HS-5 (cell line): Measurements from ENCODE around the gene BAZ2A.
"Not testable (repeated sequence)": the region's sequence is repeated elsewhere in the genome, so short reads cannot be mapped to it uniquely, and the experiment has no call there.

ENCODE experiments used
- DNase-seq: peaks from one replicate; pipeline ENCODE4 v3.0.0-alpha.2; 2012; ENCODE audit warnings: low read depth

Gene BAZ2A

DNA sequence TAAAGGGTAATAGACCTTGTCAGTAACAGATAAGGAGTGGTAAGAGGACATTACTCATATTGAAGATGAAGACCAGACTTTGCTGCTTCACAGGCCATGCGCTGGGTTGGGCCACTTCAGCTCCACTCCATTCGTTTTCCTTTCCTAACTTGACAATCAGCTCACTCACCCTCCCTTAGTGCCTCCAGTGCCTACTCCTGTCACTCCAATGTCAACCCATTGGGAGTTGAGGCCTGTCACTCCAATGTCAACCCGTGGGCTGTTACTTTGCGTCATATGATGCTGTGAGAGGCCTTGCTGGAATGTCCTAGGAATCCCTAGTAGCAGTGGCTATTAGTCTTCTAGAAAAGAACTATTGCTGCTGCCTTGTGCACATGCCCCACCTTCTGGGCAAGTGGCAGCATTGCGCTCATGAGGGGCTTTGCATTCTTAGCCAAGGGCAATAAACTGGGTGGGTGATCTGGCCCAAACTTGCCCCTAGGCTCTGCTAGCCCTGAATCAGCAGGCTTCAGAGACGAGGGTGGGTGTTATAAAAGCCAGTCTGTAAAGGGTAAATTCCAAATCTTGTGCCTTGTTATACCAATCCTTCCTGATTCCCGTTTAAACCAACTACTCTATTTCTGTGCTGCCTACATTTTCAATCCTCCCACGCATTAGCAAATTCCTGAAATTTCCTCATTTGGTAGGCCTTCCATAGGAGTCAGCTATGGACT, 36.1 kb downstream of the BAZ2A start:
- DNase-seq: peak; percentile 48

GRCh38 chr12:56591961-56592360, 38.2 kb downstream of the BAZ2A start:
- DNase-seq: no peak

- DNase-seq: no peak
Measured at GRCh38 chr12:56591126-56591525, 39.0 kb downstream of the BAZ2A start.

- no peak for DNase-seq
Measured at GRCh38 chr12:56590237-56590830, 39.8 kb downstream of the BAZ2A start.

GRCh38 chr12:56589783-56590182, 40.3 kb downstream of the BAZ2A start:
- DNase-seq: no peak

DNA sequence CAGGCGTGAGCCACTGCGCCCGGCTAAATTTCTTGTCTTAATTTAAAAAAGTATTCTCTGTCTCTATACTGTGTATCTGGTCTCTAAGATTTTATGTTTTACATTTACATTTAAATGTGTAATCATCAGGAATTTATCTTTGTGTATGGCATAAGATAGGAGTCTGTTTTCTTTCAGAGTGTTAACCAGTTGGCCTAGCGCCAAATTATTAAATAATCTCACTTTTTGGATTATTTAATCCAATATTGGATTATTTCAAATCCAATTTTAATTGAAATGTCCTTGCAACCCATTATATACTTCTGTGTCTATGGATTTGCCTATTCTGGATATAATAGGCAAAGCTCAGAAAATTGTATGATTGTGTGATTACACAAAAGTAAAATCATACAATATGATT, 45.0 kb downstream of the BAZ2A start:
- no peak for DNase-seq

GRCh38 chr12:56581418-56582145, 48.5 kb downstream of the BAZ2A start:
- no peak for DNase-seq

DNA sequence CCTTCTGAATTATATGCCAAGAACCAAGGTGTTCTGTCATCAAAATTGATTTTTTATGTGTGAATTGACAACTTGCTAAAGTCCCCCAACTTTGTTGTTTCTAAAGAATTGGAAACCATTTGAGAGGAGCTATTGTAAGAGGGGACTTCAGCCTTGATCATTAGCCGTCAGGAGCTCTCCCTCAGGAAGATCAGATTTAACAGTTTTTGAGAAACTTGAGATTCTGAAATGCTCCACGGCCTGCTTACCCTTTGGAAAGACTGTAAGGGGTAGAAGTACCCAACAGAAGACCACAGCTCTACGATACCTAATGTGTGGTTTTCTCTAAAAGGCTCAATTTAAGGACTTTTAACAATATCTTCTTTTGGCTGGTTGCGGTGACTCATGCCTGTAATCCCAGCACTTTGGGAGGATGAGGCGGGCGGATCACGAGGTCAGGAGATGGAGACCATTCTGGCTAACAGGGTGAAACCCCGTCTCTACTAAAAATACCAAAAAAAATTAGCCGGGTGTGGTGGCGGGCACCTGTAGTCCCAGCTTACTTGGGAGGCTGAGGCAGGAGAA, 51.1 kb downstream of the BAZ2A start:
- DNase-seq: no peak

DNA sequence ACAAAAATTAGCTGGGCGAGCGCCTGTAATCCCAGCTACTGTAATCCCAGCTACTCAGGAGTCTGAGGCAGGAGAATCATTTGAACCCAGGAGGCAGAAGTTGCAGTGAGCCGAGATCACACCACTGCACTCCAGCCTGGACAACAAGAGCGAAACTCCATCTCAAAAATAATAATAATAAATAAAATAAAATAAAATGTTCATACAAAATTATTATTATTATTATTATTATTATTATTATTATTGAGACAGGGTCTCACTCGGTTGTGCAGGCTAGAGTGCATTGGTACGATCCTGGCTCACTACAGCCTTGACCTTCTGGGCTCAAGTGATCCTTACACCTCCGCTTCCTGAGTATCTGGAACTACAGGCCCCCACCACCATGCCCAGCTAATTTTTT, 52.9 kb downstream of the BAZ2A start:
- DNase-seq: not testable (repeated sequence)

DNA sequence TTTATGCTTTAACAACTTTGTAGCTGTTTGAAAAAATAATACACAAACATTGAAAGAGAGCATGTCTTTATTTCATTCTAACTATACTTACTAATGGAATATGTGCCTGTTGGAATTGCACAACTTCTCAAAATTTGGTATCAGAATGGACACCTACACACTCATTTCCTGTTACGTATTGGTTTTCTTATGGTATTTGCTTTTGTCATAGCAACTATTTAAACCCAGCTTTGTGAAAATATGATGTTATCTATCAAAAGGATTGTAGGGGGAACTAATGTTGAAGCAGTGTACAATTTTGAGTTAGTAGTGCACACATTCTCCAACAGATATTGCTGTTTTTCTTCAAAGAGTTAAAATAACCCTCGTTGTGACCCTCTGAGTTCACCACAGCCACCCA, 55.9 kb downstream of the BAZ2A start:
- no peak for DNase-seq

DNA sequence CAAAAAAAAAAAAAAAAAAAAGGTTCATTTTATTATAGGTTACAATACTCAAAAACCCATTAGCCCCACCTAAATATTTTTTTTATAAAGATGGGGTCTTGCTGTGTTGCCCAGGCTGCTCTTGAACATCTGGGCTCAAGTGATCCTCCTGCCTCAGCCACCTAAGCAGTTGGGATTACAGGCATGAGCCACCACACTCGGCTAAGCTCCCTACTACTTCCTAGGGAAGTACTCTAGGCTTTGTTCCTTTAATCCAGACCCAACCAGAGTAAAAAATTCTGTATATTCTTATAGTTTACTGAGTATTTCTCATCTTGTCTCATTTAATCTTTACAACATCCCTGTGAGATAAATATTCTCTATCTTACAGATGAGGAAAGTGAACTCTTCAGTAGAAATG, 57.8 kb downstream of the BAZ2A start:
- DNase-seq: no peak

DNA sequence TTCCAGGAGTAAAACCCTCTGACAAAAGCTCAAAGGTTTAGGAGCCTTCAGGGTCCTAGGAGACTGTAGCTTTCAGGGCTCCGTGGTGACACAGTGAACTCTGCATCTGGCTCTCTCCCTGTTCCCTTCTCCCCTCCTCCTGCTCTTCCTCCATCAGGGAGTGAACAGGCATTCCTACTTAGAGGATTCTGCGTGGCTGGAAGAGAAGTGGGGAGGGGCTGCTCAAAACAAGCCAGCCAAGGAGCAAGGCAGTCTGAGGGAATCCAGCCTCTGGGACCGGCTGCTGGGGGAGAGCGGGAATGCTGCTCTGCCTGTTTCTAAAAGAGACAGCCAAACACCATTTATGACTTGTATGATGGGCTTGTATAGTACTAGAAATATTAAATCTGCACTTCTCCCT, 59.0 kb downstream of the BAZ2A start:
- DNase-seq: no peak

DNA sequence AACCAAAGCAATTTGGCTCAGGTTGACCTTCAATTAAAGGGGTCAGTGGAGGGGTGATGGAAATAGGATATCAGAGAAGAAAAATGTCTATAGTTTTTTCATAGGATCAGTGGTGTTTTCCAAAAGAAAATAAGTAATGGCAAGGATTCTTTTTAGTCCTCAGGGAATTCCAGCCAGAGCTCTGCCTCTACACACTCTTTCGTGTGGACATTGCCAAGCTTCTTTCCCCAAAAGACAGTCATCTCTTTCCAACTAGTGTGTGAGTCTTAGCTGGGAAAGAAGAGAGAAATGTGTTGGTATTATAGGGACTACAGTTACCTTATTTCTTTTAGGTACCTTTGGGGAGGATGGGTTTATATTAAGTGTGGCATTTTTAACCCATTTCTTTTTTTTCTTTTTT, 62.0 kb downstream of the BAZ2A start:
- no peak for DNase-seq

DNA sequence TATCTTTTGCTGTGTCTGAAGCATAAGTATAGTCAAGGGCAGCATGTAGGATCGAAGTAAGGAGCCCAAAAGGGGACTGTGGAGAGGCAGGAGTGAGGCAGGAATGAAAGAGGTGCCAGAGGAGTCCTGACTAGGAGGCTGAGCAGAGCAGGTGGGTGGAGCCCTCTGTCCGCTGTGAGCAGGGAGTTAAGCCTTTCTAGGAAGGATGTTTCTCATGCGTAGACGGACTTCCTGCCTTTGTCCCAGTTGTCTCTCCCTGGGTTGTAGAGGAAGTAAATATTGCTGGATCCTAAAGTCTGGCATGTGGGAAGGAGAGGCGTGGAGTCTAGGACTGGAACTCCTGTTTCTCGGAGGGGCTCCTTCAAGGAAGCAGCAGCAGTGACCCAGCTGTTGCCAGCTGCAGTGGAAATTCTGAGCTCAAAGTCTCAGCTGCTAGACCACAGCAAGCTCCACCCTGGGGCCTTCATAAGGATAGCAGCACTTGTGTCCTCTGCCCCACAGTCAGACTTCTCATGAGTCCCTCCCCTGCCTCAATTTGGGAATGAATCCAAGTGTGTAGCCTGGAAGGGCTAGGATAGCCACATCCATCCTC, 64.5 kb downstream of the BAZ2A start:
- DNase-seq: no peak

DNA sequence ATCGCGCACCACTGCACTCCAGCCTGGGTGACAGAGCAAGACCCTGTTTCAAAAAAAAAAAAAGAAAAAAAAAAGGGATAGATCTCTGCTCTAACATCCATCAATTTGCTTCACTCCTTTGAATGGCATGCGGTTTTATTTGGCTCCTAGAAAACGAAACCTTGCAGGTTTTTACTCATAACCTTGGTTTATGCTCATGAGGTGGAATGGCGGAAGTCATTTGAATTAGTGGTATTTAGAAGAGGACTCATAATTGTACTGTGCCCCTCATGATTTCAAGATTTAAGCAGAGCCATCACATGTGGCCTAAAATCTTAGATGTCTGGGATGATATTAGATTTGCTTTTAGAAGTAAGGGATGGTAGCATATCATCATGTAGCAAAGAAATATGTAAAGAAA, 79.1 kb downstream of the BAZ2A start:
- DNase-seq: no peak

DNA sequence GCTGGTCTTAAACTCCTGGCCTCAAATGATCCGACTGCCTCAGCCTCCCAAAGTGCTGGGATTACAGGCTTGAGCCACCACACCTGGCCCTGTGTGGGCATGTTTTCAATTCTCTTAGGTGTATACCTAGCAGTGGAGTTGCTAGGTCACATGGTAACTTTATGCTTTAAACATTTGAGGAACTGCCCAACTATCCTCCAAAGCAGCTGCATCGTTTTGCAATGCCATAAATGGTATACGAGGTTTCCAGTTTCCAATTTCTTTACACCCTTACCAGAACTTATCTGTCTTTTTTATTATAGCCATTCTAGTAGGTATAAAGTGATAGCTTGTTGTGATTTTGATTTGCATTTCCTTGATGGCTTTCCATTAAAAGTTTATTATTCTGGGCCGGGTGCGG, 83.4 kb downstream of the BAZ2A start:
- no peak for DNase-seq
